ENCODE results near the gene PPP1CC.

Gene PPP1CC

DNA sequence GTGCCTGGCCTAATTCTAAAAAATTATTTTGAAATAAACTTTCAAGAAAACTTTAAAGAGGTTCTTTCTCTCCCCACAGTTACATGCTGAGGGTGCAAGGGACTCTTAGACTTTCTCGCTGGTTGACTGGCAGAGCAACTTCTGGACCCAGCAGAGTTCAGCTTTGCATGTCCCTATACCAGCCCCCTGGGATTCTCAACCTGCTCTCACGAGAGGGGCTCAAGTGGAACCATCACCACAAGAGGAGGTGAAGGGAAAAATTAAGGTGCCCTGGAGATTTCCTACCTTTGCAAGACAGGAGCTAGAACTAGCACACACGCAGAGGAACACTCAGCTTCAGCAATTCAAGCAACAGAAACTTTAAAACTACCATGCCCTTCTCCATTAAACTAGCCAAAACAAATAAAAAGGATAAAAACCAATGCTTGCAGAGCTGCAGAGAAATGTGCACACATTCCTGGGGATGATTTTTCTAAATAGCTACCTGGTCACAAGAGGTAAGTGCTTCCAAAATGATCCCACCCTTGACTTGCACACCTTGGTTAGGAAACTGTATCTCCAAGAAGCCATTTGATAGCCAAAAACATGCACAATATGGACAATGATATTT, 56.3 kb downstream of the PPP1CC start:
- DNase-seq, result no peak

DNA sequence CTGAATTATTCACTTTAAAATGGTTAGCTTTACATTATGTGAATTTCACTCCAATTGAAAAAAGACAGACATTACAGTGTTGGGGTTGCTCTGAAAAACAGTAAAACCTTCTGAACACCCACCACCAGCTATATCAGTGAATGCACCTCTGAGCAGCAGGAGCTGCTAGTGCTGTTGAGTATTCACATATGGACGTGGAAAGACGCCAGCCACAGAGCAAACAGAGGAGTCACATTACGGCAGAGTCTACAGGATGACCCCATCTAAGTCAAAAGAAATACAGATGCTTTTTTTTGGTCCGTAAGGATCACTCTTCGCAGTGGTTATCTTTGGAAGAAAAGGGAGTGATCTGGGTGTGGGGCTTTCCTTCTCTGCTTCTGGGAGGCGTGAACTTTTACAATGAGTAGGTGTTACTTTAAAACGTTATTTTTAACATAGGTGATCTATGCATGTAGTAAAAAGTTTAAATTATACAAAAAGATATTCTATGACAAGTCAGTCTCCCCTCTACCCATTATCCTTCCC, 58.3 kb downstream of the PPP1CC start:
- DNase-seq, result no peak

DNA sequence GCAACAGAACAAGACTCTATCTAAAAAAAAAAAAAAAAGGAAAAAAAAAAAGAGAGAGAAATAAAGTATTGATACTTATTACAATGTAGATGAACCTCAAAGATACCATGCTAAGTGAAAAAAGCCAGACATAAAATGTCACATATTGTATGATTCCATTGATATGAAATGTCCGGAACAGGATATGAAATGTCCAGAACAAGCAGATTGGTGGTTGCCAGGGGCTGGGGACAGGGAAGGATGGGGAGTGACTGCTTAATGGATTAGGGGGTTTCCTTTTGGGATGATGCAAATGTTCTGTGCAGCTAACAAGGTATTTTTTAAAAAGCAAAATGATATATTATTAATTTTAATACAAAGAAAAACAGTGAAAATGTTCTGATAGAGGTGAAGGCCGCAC, 58.8 kb downstream of the PPP1CC start:
- DNase-seq, result no peak

GRCh38 chr12:110680032-110680431, 62.7 kb downstream of the PPP1CC start:
- DNase-seq, result no peak

- DNase-seq, result no peak
Observed at GRCh38 chr12:110679201-110679600, 63.5 kb downstream of the PPP1CC start.

DNA sequence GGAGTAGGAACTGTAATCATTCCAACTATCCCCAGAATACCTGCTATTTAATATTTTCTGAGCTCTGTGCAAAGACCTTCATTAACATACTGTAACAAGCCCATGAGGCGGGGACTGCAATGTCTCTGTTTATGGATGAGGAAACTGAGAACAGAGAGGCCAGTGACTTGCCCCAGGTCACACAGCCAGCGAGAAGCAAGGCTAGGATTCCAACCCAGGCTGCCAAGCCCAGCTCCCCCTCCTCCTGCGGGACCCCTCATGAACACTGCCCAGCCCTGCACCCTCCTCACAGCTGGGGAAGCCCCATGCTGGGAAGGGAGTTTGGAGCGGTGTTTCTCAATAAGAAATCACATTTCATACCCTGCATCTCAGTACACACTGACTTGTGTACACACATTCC, 64.7 kb downstream of the PPP1CC start:
- no peak for DNase-seq

DNA sequence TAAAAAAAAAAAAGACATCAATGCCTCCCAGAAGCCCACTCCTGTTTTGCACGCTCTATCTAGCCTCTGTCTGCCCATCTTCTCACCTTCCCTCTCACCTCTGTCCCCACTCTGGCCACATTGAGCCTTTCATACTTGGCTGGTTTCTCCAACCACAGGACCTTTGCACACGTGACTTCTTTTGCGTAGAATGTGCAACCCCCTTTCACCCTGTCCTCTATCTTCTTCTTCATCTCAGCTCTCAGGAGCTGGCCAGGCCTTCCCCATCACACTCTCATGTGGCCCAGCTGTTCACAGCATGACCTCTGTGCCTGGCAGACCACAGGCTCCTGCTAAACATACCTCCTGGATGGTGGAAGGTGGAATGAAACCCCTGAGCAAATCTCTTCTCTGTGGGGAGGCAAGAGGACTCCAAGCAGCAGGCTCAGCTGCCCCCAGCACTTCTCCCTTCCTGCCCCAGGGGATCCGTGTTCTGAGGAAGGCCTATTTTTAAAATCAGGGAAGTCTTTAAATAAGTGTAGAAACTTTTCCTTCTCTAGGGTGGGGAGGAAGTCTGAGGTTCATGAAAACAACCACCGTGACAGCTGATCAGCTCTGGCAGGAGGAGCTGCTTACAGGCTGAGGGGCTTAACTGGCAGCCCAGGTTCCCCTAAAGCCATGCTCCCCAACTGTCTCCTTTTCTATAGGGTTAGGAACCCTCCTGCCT, 65.3 kb downstream of the PPP1CC start:
- DNase-seq, result peak; percentile 58

DNA sequence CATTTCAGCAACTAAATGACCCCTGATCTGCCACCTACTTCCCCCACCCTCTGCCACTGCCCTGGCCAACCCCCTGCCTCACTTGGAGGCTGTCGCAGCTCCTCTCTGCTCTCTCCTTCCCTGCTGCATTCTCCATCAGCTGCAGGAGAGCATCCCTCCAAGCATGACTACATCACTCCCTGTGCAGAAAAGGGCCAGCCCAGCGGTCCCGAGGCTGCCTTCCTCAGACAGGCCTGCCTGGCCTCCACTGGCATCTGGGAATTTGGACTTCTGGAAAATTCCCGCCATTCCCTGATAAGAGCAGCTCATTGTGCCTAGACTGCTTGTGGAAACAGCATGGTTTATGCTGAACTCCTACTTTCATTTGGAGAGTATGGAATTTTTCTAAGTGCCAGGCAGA, 66.5 kb downstream of the PPP1CC start:
- DNase-seq, result no peak

DNA sequence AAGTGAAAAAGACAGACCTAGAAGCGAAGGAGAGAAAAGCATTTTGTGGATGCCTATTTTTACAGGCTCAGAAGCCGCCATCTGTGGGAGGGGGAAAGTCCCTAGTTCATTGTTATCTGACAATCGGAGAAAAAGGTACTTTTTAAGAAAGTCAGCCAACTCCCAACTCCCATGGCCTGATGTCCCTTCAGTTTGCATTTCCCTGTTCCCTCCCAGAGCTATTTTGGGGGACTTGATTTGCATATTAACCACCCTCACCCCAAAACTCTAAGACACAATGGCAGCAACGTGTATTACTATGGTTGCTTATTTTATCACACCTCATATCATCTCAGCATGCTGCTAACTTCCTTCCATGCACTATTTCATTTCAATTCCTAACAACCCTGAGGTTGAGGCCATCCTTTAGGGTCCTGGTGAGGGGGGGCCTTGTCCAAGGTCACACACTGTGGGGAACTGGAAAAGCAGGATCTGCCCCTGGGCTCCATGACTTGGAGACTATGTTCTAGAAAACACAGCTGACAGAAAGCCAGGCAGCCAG, 72.5 kb downstream of the PPP1CC start:
- no peak for DNase-seq
